Activated T-helper 2 cell treated with anti-CD3 and anti-CD28 coated beads, Interferon-gamma antibody, Interleukin-2, Interleukin-4, amounts not matched to agents 10 μg/mL and 5 μg/mL and 100 μg/mL, durations not matched to agents 14 hours and 24 hours and 36 hours (primary cell): ENCODE data around the gene SCFD2. TPM values are rescaled to one million over a fixed set of nuclear protein-coding genes. Genes with fewer than 3 reads are reported as not detected.

ENCODE experiments used
- DNase-seq: peaks from one replicate; pipeline ENCODE4 v3.0.0; 2021; ENCODE audit warnings: low spot score
- H3K27ac Mint-ChIP-seq: one replicate; pipeline ENCODE4 v1.8.0; 2021; ENCODE audit warnings: mixed read lengths
- H3K27me3 Mint-ChIP-seq: one replicate; pipeline ENCODE4 v1.8.0; 2021; ENCODE audit warnings: low read depth, mixed read lengths
- H3K36me3 Mint-ChIP-seq: one replicate; pipeline ENCODE4 v1.8.0; 2021; ENCODE audit warnings: low read depth, mixed read lengths
- H3K4me1 Mint-ChIP-seq: one replicate; pipeline ENCODE4 v1.8.0; 2021; ENCODE audit warnings: low read depth, mixed read lengths
- H3K4me3 Mint-ChIP-seq: one replicate; pipeline ENCODE4 v1.8.0; 2021; ENCODE audit warnings: low read depth, mild to moderate bottlenecking, moderate library complexity, mixed read lengths
- H3K9me3 Mint-ChIP-seq: one replicate; pipeline ENCODE4 v1.8.0; 2021; ENCODE audit warnings: mixed read lengths
- intact Hi-C: fragments of 100-400 bp; cut with micrococcal nuclease; formaldehyde crosslinking; loops from one replicate; pipeline ENCODE4 v1.15.1; 2023
- total RNA-seq: library from RNA; stranded (reverse); gene quantifications from 2 replicates; pipeline ENCODE4 v1.2.3, GENCODE V29; 2022

SCFD2 gene
- total RNA-seq, 1 donor from 2014 or later: 26.3 TPM

- Mint-ChIP-seq H3K4me3 (no peak overlapping the region), H3K9me3 (no peaks in the 10 kb centered on the region), H3K36me3 (no peaks in the 10 kb centered on the region), H3K4me1 (peaks cover 2% of the 10 kb centered on the region), H3K27me3 (no peaks in the 10 kb centered on the region), H3K27ac (no peak overlapping the region)
- DNase-seq: no peak
- intact Hi-C loops: no loop called here
Measured at GRCh38 chr4:52926196-52926974, 439.5 kb downstream of the SCFD2 start.

- H3K9me3 Mint-ChIP-seq: no peaks in the 10 kb centered on the region
- H3K4me3 Mint-ChIP-seq: no peak overlapping the region
- no peak overlapping the region for H3K27ac Mint-ChIP-seq
- H3K4me1 Mint-ChIP-seq: no peaks in the 10 kb centered on the region
- DNase-seq: no peak
- intact Hi-C loops: no loop called here
- no peaks in the 10 kb centered on the region for H3K36me3 Mint-ChIP-seq
- no peaks in the 10 kb centered on the region for H3K27me3 Mint-ChIP-seq
Measured at GRCh38 chr4:52925531-52925968, 440.3 kb downstream of the SCFD2 start.

GRCh38 chr4:52919461-52919860 is 446.4 kb downstream of the SCFD2 start:
- Mint-ChIP-seq H3K27me3 (no peaks in the 10 kb centered on the region), H3K4me1 (peaks cover 2% of the 10 kb centered on the region), H3K36me3 (no peaks in the 10 kb centered on the region), H3K27ac (no peak overlapping the region), H3K4me3 (no peak overlapping the region), H3K9me3 (no peaks in the 10 kb centered on the region)
- intact Hi-C loops: no loop called here
- DNase-seq: no peak

GRCh38 chr4:52917817-52918216 is 448.0 kb downstream of the SCFD2 start:
- intact Hi-C loops: no loop called here
- Mint-ChIP-seq H3K27ac (no peak overlapping the region), H3K9me3 (no peaks in the 10 kb centered on the region), H3K36me3 (no peaks in the 10 kb centered on the region), H3K27me3 (no peaks in the 10 kb centered on the region), H3K4me3 (no peak overlapping the region), H3K4me1 (peaks cover 2% of the 10 kb centered on the region)
- no peak for DNase-seq

- Mint-ChIP-seq H3K4me3 (no peak overlapping the region), H3K4me1 (peaks cover 2% of the 10 kb centered on the region), H3K9me3 (no peaks in the 10 kb centered on the region), H3K27ac (no peak overlapping the region), H3K27me3 (no peaks in the 10 kb centered on the region), H3K36me3 (no peaks in the 10 kb centered on the region)
- no peak for DNase-seq
- intact Hi-C loops: no loop called here
Measured at GRCh38 chr4:52915730-52916300, 450.0 kb downstream of the SCFD2 start.

- Mint-ChIP-seq H3K9me3 (no peaks in the 10 kb centered on the region), H3K36me3 (no peaks in the 10 kb centered on the region), H3K4me1 (peaks cover 2% of the 10 kb centered on the region), H3K27me3 (no peaks in the 10 kb centered on the region), H3K4me3 (no peak overlapping the region), H3K27ac (no peak overlapping the region)
- intact Hi-C loops: no loop called here
- DNase-seq: no peak
Measured at GRCh38 chr4:52915191-52915590, 450.7 kb downstream of the SCFD2 start.

GRCh38 chr4:52914051-52914605 is 451.7 kb downstream of the SCFD2 start:
- no peaks in the 10 kb centered on the region for H3K36me3 Mint-ChIP-seq
- intact Hi-C loops: no loop called here
- DNase-seq: no peak
- H3K27me3 Mint-ChIP-seq: no peaks in the 10 kb centered on the region
- no peak overlapping the region for H3K27ac Mint-ChIP-seq
- no peak overlapping the region for H3K4me3 Mint-ChIP-seq
- no peaks in the 10 kb centered on the region for H3K9me3 Mint-ChIP-seq
- H3K4me1 Mint-ChIP-seq: peaks cover 2% of the 10 kb centered on the region

- H3K4me3 Mint-ChIP-seq: no peak overlapping the region
- H3K9me3 Mint-ChIP-seq: no peaks in the 10 kb centered on the region
- intact Hi-C loops: no loop called here
- no peak overlapping the region for H3K27ac Mint-ChIP-seq
- H3K4me1 Mint-ChIP-seq: peaks cover 2% of the 10 kb centered on the region
- H3K36me3 Mint-ChIP-seq: no peaks in the 10 kb centered on the region
- no peaks in the 10 kb centered on the region for H3K27me3 Mint-ChIP-seq
- no peak for DNase-seq
Measured at GRCh38 chr4:52912608-52913007, 453.3 kb downstream of the SCFD2 start.

- intact Hi-C loops: no loop called here
- Mint-ChIP-seq H3K4me3 (no peak overlapping the region), H3K27me3 (no peaks in the 10 kb centered on the region), H3K9me3 (no peaks in the 10 kb centered on the region), H3K27ac (no peak overlapping the region), H3K36me3 (no peaks in the 10 kb centered on the region), H3K4me1 (peaks cover 2% of the 10 kb centered on the region)
- DNase-seq: peak; percentile 34
Measured at GRCh38 chr4:52911684-52912294, 454.1 kb downstream of the SCFD2 start.

- Mint-ChIP-seq H3K4me1 (no peaks in the 10 kb centered on the region), H3K4me3 (no peak overlapping the region), H3K36me3 (no peaks in the 10 kb centered on the region), H3K27ac (no peak overlapping the region), H3K9me3 (no peaks in the 10 kb centered on the region), H3K27me3 (no peaks in the 10 kb centered on the region)
- intact Hi-C loops: no loop called here
- DNase-seq: no peak
Measured at GRCh38 chr4:52910115-52910514, 455.7 kb downstream of the SCFD2 start.

- intact Hi-C loops: no loop called here
- H3K9me3 Mint-ChIP-seq: no peaks in the 10 kb centered on the region
- no peaks in the 10 kb centered on the region for H3K27me3 Mint-ChIP-seq
- H3K4me1 Mint-ChIP-seq: no peaks in the 10 kb centered on the region
- H3K27ac Mint-ChIP-seq: no peak overlapping the region
- no peak for DNase-seq
- H3K4me3 Mint-ChIP-seq: no peak overlapping the region
- no peaks in the 10 kb centered on the region for H3K36me3 Mint-ChIP-seq
Measured at GRCh38 chr4:52907510-52907909, 458.4 kb downstream of the SCFD2 start.

GRCh38 chr4:52904421-52904820 is 461.4 kb downstream of the SCFD2 start:
- Mint-ChIP-seq H3K27me3 (no peaks in the 10 kb centered on the region), H3K27ac (no peak overlapping the region), H3K4me3 (no peak overlapping the region), H3K4me1 (no peaks in the 10 kb centered on the region), H3K9me3 (no peaks in the 10 kb centered on the region), H3K36me3 (no peaks in the 10 kb centered on the region)
- intact Hi-C loops: no loop called here
- no peak for DNase-seq

- H3K27ac Mint-ChIP-seq: no peak overlapping the region
- H3K4me3 Mint-ChIP-seq: no peak overlapping the region
- intact Hi-C loops: no loop called here
- no peaks in the 10 kb centered on the region for H3K4me1 Mint-ChIP-seq
- DNase-seq: no peak
- no peaks in the 10 kb centered on the region for H3K36me3 Mint-ChIP-seq
- no peaks in the 10 kb centered on the region for H3K9me3 Mint-ChIP-seq
- H3K27me3 Mint-ChIP-seq: no peaks in the 10 kb centered on the region
Measured at GRCh38 chr4:52903273-52903672, 462.6 kb downstream of the SCFD2 start.
